CD4-positive, alpha-beta T cell (primary cell): ENCODE data around the gene ELMO1. TPM values are rescaled to one million over a fixed set of nuclear protein-coding genes. Genes with fewer than 3 reads are reported as not detected.

Source experiments
- ATAC-seq: fragments of 200-7000 bp; cut with Tn5 transposase; one replicate; pipeline ENCODE4 v1.10.0; 2022; ENCODE audit warnings: mild to moderate bottlenecking; ENCODE audit not compliant: poor library complexity
- CTCF ChIA-PET: fragments of 350-600 bp; sonication (Branson Sonifier 250); formaldehyde crosslinking; loops from one replicate; lab custom pipeline; 2021; ENCODE audit warnings: antibody characterized with exemption, inconsistent platforms; lab: Charles Lee
- POLR2A ChIA-PET: fragments of 350-600 bp; sonication (Branson Sonifier 250); formaldehyde crosslinking; loops from one replicate; lab custom pipeline; 2021; ENCODE audit warnings: antibody characterized with exemption, inconsistent platforms; lab: Charles Lee
- DNase-seq, 14 experiments: peaks; one replicate each; pipeline ENCODE4 v3.0.0-alpha.2; 2013 to 2020; ENCODE audit warnings: mixed read lengths in 2 of 14
- H3K27ac ChIP-seq, 2 donors: one replicate each; pipeline versions ENCODE4 v1.5.1 to v1.7.0; 2013; ENCODE audit warnings: low read length in 2 of 2, low read depth in 1 of 2, mild to moderate bottlenecking in 1 of 2
- H3K27me3 ChIP-seq, 2 experiments: 1 replicate in 1 of 2; 2 replicates in 1 of 2; pipeline versions ENCODE4 v1.6.1 to v1.7.0; 2013; ENCODE audit warnings: low read length in 2 of 2, control low read depth in 1 of 2, mild to moderate bottlenecking in 1 of 2, moderate library complexity in 1 of 2; ENCODE audit not compliant: insufficient read depth in 2 of 2, control insufficient read depth in 1 of 2
- H3K36me3 ChIP-seq: one replicate; pipeline ENCODE4 v1.6.1; 2013; ENCODE audit warnings: low read length, control low read depth; ENCODE audit not compliant: insufficient read depth
- H3K4me1 ChIP-seq: one replicate; pipeline ENCODE4 v1.6.1; 2013; ENCODE audit warnings: low read length, control low read depth; ENCODE audit not compliant: insufficient read depth
- H3K4me3 ChIP-seq: one replicate; pipeline ENCODE4 v1.5.1; 2013; ENCODE audit warnings: mild to moderate bottlenecking, low read length, moderate library complexity
- H3K9me3 ChIP-seq, 2 experiments: 1 replicate in 1 of 2; 2 replicates in 1 of 2; pipeline versions ENCODE4 v1.6.1 to v1.7.0; 2013; ENCODE audit warnings: low read length in 2 of 2, mild to moderate bottlenecking in 2 of 2, control low read depth in 1 of 2, moderate library complexity in 1 of 2; ENCODE audit not compliant: control insufficient read depth in 1 of 2, insufficient read depth in 1 of 2
- H3K27ac Mint-ChIP-seq: one replicate; pipeline ENCODE4 v1.8.0; 2020; ENCODE audit warnings: mixed read lengths
- H3K27me3 Mint-ChIP-seq: one replicate; pipeline ENCODE4 v1.8.0; 2021; ENCODE audit warnings: mixed read lengths
- H3K36me3 Mint-ChIP-seq: one replicate; pipeline ENCODE4 v1.8.0; 2021; ENCODE audit warnings: low read depth, mixed read lengths
- H3K4me1 Mint-ChIP-seq: one replicate; pipeline ENCODE4 v1.8.0; 2021; ENCODE audit warnings: low read depth, mixed read lengths
- H3K4me3 Mint-ChIP-seq: one replicate; pipeline ENCODE4 v1.8.0; 2020; ENCODE audit warnings: mild to moderate bottlenecking, mixed read lengths
- H3K9me3 Mint-ChIP-seq: one replicate; pipeline ENCODE4 v1.8.0; 2020; ENCODE audit warnings: mixed read lengths
- CTCF ChIP-seq: fragments of 200-600 bp; IDR thresholded peaks from one replicate; pipeline ENCODE4 v1.8.0; 2022; ENCODE audit warnings: antibody characterized with exemption, mild to moderate bottlenecking
- intact Hi-C, 2 experiments: fragments of 100-400 bp; cut with DNase I in 1 of 2; cut with micrococcal nuclease in 1 of 2; formaldehyde crosslinking; loops; one replicate each; pipeline versions ENCODE4 v1.15.1 to v1.9.0; 2023 to 2025; cut with DNase I, micrococcal nuclease
- total RNA-seq, 174 experiments: library from RNA in 2 of 174; stranded (reverse) in 2 of 174; gene quantifications; one replicate each; pipeline ENCODE4 v1.2.3 and lab custom pipeline; 2021 to 2026

The ELMO1 gene
- total RNA-seq, 2 experiments from 2014 or later, result 117 to 120 TPM

GRCh38 chr7:37441816-37442215 lies 6.8 kb downstream of the ELMO1 start:
- H3K4me1 Mint-ChIP-seq, result peaks cover 85% of the 10 kb centered on the region
- ChIA-PET POLR2A (interaction anchor here (0.6 to 3.9 kb wide), 5 partner anchors 7 to 1456 kb away, joined by 3 to 44 read pairs (median 3); partner anchors contain the start of gene ELMO1), CTCF (interaction anchor here (1.0 to 1.4 kb wide), 3 partner anchors 54 to 157 kb away, joined by 3 to 5 read pairs (median 3); no protein-coding TSS in a partner anchor)
- no peaks in the 10 kb centered on the region for H3K9me3 ChIP-seq
- H3K4me3 Mint-ChIP-seq, result peak overlapping the region; percentile 73
- H3K9me3 Mint-ChIP-seq, result no peaks in the 10 kb centered on the region
- no peaks in the 10 kb centered on the region for H3K27me3 Mint-ChIP-seq
- DNase-seq (no peak), ATAC-seq (no peak)
- no peak for TF ChIP-seq CTCF
- peaks cover 58% of the 10 kb centered on the region for H3K4me1 ChIP-seq
- intact Hi-C loops, result loop anchor here in 1 of 2 experiments (1.0 to 10.0 kb wide), 3 partner anchors 10 to 207 kb away; no protein-coding TSS in a partner anchor
- peaks cover 30% of the 10 kb centered on the region for H3K36me3 Mint-ChIP-seq
- no peaks in the 10 kb centered on the region for H3K27me3 ChIP-seq
- H3K27ac Mint-ChIP-seq, result peak overlapping the region; percentile 97
- peak overlapping the region; percentile 7 for H3K4me3 ChIP-seq
- peak overlapping the region; percentile 54 to 55 for H3K27ac ChIP-seq
- H3K36me3 ChIP-seq, result no peaks in the 10 kb centered on the region

- peak overlapping the region; percentile 54 to 55 for H3K27ac ChIP-seq
- no peaks in the 10 kb centered on the region for H3K27me3 ChIP-seq
- no peaks in the 10 kb centered on the region for H3K27me3 Mint-ChIP-seq
- peak; percentile 8 for ATAC-seq
- DNase-seq, result no peak
- H3K36me3 Mint-ChIP-seq, result peaks cover 27% of the 10 kb centered on the region
- H3K4me3 Mint-ChIP-seq, result peak overlapping the region; percentile 73
- H3K4me1 Mint-ChIP-seq, result peaks cover 85% of the 10 kb centered on the region
- H3K9me3 ChIP-seq, result no peaks in the 10 kb centered on the region
- no peaks in the 10 kb centered on the region for H3K36me3 ChIP-seq
- ChIA-PET POLR2A (interaction anchor here (0.9 to 3.9 kb wide), 9 partner anchors 7 to 1456 kb away, joined by 3 to 44 read pairs (median 4); partner anchors contain the start of gene ELMO1), CTCF (interaction anchor here (0.7 to 2.9 kb wide), 5 partner anchors 7 to 90 kb away, joined by 3 to 14 read pairs (median 5); partner anchors contain the start of gene ELMO1)
- peaks cover 59% of the 10 kb centered on the region for H3K4me1 ChIP-seq
- peak overlapping the region; percentile 7 for H3K4me3 ChIP-seq
- no peaks in the 10 kb centered on the region for H3K9me3 Mint-ChIP-seq
- peak overlapping the region; percentile 97 for H3K27ac Mint-ChIP-seq
- no peak for TF ChIP-seq CTCF
- intact Hi-C loops, result loop anchor here in 1 of 2 experiments (1.0 to 10.0 kb wide), 3 partner anchors 9 to 207 kb away; no protein-coding TSS in a partner anchor
These were observed 7.3 kb downstream of the ELMO1 start for GRCh38 chr7:37441386-37441760.

- no peaks in the 10 kb centered on the region for H3K36me3 ChIP-seq
- Mint-ChIP-seq H3K27ac (peak overlapping the region; percentile 97), H3K36me3 (peaks cover 22% of the 10 kb centered on the region), H3K4me3 (peak overlapping the region; percentile 73), H3K4me1 (peaks cover 85% of the 10 kb centered on the region), H3K9me3 (no peaks in the 10 kb centered on the region), H3K27me3 (no peaks in the 10 kb centered on the region)
- peaks cover 54% of the 10 kb centered on the region for H3K4me1 ChIP-seq
- H3K27ac ChIP-seq, result peak overlapping the region; percentile 54 to 55
- no peaks in the 10 kb centered on the region for H3K27me3 ChIP-seq
- intact Hi-C loops, result loop anchor here in 1 of 2 experiments (1.0 to 10.0 kb wide), 3 partner anchors 9 to 206 kb away; no protein-coding TSS in a partner anchor
- DNase-seq, result peak in 11 of 14 experiments; percentile 9 to 70 (median 30)
- TF ChIP-seq CTCF, result no peak
- ChIA-PET POLR2A (interaction anchor here (1.2 to 3.9 kb wide), 8 partner anchors 8 to 155 kb away, joined by 3 to 44 read pairs (median 4); partner anchors contain the start of gene ELMO1), CTCF (interaction anchor here (0.6 to 2.9 kb wide), 6 partner anchors 8 to 90 kb away, joined by 3 to 14 read pairs (median 4); partner anchors contain the start of gene ELMO1)
- peak overlapping the region; percentile 4 for H3K4me3 ChIP-seq
- peak; percentile 91 for ATAC-seq
- H3K9me3 ChIP-seq, result no peaks in the 10 kb centered on the region
These were observed 7.8 kb downstream of the ELMO1 start for GRCh38 chr7:37440738-37441385.
